Gastrocnemius medialis (tissue), 4 donors: Measurements from ENCODE around the gene SLC32A1. TPM values are rescaled to one million over a fixed set of nuclear protein-coding genes. Genes with fewer than 3 reads are reported as not detected.

Experiments
- ATAC-seq, 2 donors: fragments of 150-250 bp; one replicate each; pipeline ENCODE4 v1.9.1; 2016
- DNase-seq, 2 donors: peaks; one replicate each; pipeline ENCODE4 v3.0.0-alpha.2; 2019
- H3K27ac ChIP-seq, 4 donors: fragments of 200-600 bp; sonication (generic); 1 replicate in 1 of 4; 2 replicates in 3 of 4; pipeline ENCODE4 v1.5.1; 2016 to 2018; ENCODE audit warnings: mild to moderate bottlenecking in 2 of 4, moderate library complexity in 1 of 4
- H3K27me3 ChIP-seq, 3 donors: fragments of 200-600 bp; sonication (generic) in 2 of 3; 1 replicate in 1 of 3; 2 replicates in 2 of 3; pipeline versions ENCODE4 v1.5.1 to v1.6.0; 2016 to 2019; ENCODE audit warnings: mild to moderate bottlenecking in 1 of 3, moderate library complexity in 1 of 3
- H3K36me3 ChIP-seq, 2 donors: fragments of 200-600 bp; sonication (generic) in 1 of 2; one replicate each; pipeline ENCODE4 v1.5.1; 2017 to 2018
- H3K4me1 ChIP-seq, 2 donors: fragments of 200-600 bp; sonication (generic) in 1 of 2; one replicate each; pipeline ENCODE4 v1.5.1; 2016 to 2017; ENCODE audit warnings: mild to moderate bottlenecking in 2 of 2
- H3K4me3 ChIP-seq, 4 donors: fragments of 200-600 bp; sonication (generic) in 3 of 4; 1 replicate in 1 of 4; 2 replicates in 3 of 4; pipeline ENCODE4 v1.5.1; 2016 to 2019; ENCODE audit warnings: mild to moderate bottlenecking in 2 of 4
- H3K9me3 ChIP-seq, 3 donors: fragments of 200-600 bp; sonication (generic) in 2 of 3; 1 replicate in 1 of 3; 2 replicates in 2 of 3; pipeline ENCODE4 v1.5.1; 2016 to 2019
- POLR2A ChIP-seq, 2 donors: fragments of 450-650 bp; IDR thresholded peaks; one replicate each; pipeline ENCODE4 v1.6.1; 2017; ENCODE audit warnings: antibody characterized with exemption in 2 of 2, mild to moderate bottlenecking in 2 of 2, moderate library complexity in 2 of 2
- in situ Hi-C, 4 donors: fragments of 200-750 bp; cut with MboI; loops; one replicate each; pipeline versions ENCODE4 v1.15.0 to v1.8.0; 2017; ENCODE audit warnings: low sequenced_read_pairs in 4 of 4
- intact Hi-C: fragments of 100-400 bp; cut with DNase I; formaldehyde crosslinking; loops from one replicate; pipeline ENCODE4 v1.15.1; 2023; ENCODE audit warnings: low total_unique reads
- total RNA-seq, 4 donors: library from RNA; depleted of rRNA; stranded (reverse); fragments of >200 nt; gene quantifications; one replicate each; pipeline versions ENCODE4 v1.1.0 to v1.2.3, GENCODE V29; 2016
- TF ChIP-seq, protein P1 (sequence below), 5 experiments: fragments of 450-650 bp in 3 of 5; fragments of 200-600 bp in 2 of 5; sonication (generic) in 2 of 5; IDR thresholded peaks in 4 of 5; conservative IDR thresholded peaks in 1 of 5; 1 replicate in 4 of 5; 2 replicates in 1 of 5; pipeline ENCODE4 v1.5.1; 2016 to 2019; ENCODE audit warnings: antibody characterized with exemption in 5 of 5, mild to moderate bottlenecking in 3 of 5, moderate library complexity in 3 of 5

SLC32A1 gene
- total RNA-seq, 4 donors from 2014 or later, result not detected

DNA sequence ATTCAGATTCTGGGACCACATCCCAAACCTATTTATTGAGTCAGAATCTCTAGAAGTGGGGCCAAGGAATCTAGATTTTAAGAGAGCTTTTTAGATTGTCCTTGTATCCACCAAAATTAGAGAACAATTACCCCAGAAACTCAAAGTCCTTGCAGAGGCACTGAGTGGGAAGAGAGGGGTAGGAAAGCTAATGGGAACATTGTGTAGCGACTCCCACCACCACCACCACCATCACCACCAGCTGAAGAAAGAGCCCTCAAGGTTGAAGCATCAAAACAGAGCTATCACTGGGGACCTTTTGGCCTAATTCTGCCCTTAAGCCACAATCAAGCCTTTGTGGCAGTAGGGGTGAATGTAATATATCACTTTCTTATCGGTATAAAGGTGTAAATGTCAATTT, 39.0 kb upstream of the SLC32A1 start:
- no peak for TF ChIP-seq POLR2A (IDR thresholded peaks at IDR 0.05)
- TF ChIP-seq, protein P1, sequence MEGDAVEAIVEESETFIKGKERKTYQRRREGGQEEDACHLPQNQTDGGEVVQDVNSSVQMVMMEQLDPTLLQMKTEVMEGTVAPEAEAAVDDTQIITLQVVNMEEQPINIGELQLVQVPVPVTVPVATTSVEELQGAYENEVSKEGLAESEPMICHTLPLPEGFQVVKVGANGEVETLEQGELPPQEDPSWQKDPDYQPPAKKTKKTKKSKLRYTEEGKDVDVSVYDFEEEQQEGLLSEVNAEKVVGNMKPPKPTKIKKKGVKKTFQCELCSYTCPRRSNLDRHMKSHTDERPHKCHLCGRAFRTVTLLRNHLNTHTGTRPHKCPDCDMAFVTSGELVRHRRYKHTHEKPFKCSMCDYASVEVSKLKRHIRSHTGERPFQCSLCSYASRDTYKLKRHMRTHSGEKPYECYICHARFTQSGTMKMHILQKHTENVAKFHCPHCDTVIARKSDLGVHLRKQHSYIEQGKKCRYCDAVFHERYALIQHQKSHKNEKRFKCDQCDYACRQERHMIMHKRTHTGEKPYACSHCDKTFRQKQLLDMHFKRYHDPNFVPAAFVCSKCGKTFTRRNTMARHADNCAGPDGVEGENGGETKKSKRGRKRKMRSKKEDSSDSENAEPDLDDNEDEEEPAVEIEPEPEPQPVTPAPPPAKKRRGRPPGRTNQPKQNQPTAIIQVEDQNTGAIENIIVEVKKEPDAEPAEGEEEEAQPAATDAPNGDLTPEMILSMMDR (IDR thresholded peaks at IDR 0.05 in 4 of 5, conservative IDR thresholded peaks at IDR 0.05 in 1 of 5), result no peak
- H3K4me1 ChIP-seq, result no peaks in the 10 kb centered on the region
- peaks cover 6 to 19% (median 19%) of the 10 kb centered on the region in 3 donors for H3K27me3 ChIP-seq
- no peak overlapping the region for H3K27ac ChIP-seq
- intact Hi-C loops, result no loop called here
- DNase-seq (no peak), ATAC-seq (no peak)
- no peaks in the 10 kb centered on the region for H3K9me3 ChIP-seq
- in situ Hi-C loops, result no loop called here
- H3K36me3 ChIP-seq, result no peaks in the 10 kb centered on the region
- H3K4me3 ChIP-seq, result no peak overlapping the region

DNA sequence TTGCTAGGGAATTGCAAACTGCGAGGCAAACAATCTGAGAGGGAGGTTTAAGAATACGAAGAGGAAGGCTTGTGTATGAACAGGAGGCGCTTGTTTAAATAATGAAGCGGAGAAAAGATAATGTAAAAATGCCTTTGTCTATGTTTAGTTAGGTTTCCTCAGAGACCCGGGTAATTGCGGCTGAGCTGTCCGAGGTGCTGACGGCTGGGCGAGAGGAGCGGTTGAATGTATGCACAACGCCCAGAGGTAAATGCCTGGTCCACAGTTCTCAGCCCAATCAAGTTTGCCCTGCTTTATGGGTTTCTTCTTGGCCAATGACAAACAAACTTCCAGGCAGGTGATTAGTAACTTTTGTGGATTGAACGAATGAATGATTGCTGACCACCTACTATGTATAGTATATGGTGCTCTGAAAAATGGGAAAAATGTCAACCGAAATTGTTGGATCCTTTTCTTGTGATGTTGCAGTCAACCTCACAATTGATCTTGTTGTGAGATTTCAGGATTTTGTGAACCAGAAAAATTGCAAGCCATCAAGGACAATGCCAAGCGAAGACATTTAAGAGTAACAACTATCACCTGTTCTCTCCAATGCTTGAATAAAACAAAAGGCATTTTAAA, 38.3 kb upstream of the SLC32A1 start:
- no peak overlapping the region for H3K4me3 ChIP-seq
- no peak overlapping the region for H3K27ac ChIP-seq
- no peaks in the 10 kb centered on the region for H3K9me3 ChIP-seq
- no peaks in the 10 kb centered on the region for H3K36me3 ChIP-seq
- ATAC-seq (no peak), DNase-seq (no peak)
- peaks cover 6 to 19% (median 19%) of the 10 kb centered on the region in 3 donors for H3K27me3 ChIP-seq
- intact Hi-C loops, result no loop called here
- in situ Hi-C loops, result no loop called here
- TF ChIP-seq, protein P1 (IDR thresholded peaks at IDR 0.05 in 4 of 5, conservative IDR thresholded peaks at IDR 0.05 in 1 of 5), result no peak
- no peak for TF ChIP-seq POLR2A (IDR thresholded peaks at IDR 0.05)
- no peaks in the 10 kb centered on the region for H3K4me1 ChIP-seq

DNA sequence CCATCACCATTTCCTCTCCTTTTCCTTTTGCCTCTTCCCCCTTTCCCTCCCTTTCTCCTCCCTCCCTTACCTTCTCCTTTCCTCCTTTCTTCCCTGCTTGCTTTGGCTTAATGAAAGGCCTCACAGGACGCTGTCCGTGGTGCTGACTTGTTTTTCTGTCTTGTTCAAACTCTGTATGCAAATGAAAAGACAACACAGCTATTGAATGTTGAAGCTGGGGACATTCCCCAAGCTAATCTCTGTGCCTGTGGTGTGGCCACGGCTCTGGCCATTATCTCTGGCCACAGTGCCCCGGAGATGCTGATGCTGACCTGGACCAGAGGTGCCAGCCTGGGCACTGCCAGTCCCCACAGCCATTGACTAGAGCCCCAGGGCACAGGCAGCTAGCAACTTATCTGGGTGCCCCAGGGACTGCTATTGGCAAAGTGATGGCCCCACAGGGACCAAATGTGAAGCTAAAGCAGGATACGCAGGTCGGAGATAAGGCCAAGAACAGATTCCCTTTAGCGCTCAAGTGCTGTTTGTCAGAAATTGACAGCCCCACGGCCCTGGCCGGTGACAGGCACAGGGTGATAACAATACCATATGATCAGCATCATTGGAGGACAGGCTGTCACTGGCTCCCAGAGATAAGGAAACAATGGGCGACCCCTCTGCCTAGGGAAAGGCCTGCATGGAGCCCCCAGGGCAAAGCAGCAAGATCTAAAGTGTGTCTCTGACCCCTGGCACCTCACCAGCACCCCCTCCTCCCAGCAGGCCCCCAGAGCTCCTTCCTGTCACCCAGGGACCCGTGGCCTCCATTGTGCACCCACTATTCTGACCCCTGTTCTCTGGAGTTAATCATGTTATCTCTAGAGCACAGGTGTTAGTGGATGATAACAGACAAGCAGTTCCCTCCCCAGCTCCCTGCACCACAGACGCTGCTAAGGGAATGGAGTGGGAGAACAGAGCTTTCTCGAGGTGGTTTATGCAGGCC, 31.6 kb upstream of the SLC32A1 start:
- Histone ChIP-seq H3K27me3 (peaks cover 3 to 4% (median 3%) of the 10 kb centered on the region in 3 donors), H3K27ac (no peak overlapping the region), H3K4me3 (no peak overlapping the region), H3K36me3 (no peaks in the 10 kb centered on the region), H3K4me1 (no peaks in the 10 kb centered on the region), H3K9me3 (no peaks in the 10 kb centered on the region)
- TF ChIP-seq, protein P1 (IDR thresholded peaks at IDR 0.05 in 4 of 5, conservative IDR thresholded peaks at IDR 0.05 in 1 of 5), result no peak
- TF ChIP-seq POLR2A (IDR thresholded peaks at IDR 0.05), result no peak
- DNase-seq (no peak), ATAC-seq (no peak)
- intact Hi-C loops (no loop called here), in situ Hi-C loops (no loop called here)

DNA sequence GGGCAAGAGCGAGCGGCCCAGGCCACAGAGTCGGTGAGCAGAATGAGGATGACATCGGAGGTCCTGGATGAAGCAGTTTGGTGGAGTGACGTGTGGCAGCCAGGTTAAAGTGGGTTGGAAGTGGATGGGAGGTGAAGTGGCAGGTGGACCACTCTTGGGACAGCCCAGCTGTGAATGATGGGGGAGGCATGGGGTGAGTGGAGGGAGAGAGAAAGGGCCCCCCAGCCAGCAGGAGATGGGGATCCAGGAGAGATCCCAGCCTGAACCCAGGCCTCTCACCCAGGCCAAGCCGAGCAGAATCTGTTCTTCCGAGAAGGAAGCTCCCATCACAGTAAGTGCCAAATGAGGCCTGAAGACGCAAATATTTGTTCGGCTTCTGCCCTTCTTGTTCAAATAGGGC, 27.0 kb upstream of the SLC32A1 start:
- intact Hi-C loops, result no loop called here

More for the DNA sequence above, 27.0 kb upstream of the SLC32A1 start:
- in situ Hi-C loops, result no loop called here
- Histone ChIP-seq H3K27ac (no peak overlapping the region), H3K36me3 (no peaks in the 10 kb centered on the region), H3K27me3 (peaks cover 5 to 12% (median 11%) of the 10 kb centered on the region in 3 donors), H3K4me1 (no peaks in the 10 kb centered on the region), H3K4me3 (no peak overlapping the region), H3K9me3 (no peaks in the 10 kb centered on the region)
- ATAC-seq (no peak), DNase-seq (no peak)
- TF ChIP-seq, protein P1 (IDR thresholded peaks at IDR 0.05 in 4 of 5, conservative IDR thresholded peaks at IDR 0.05 in 1 of 5), result no peak
- no peak for TF ChIP-seq POLR2A (IDR thresholded peaks at IDR 0.05)
